ACC112 (cell line): ENCODE results near the gene ZFAND4.
"Not testable (repeated sequence)": the region's sequence is repeated elsewhere in the genome, so short reads cannot be mapped to it uniquely, and the experiment has no call there.

Source experiments
- H2AFZ ChIP-seq: fragments of 200-600 bp; sonication (generic); one replicate; pipeline ENCODE4 v1.6.0; 2017; ENCODE audit warnings: antibody characterized with exemption, low read length; ENCODE audit not compliant: unreplicated experiment
- H3K27ac ChIP-seq: fragments of 200-600 bp; sonication (generic); 2 replicates; pipeline ENCODE4 v1.5.1; 2014; ENCODE audit warnings: low read depth, mild to moderate bottlenecking, antibody characterized with exemption, low read length, moderate library complexity
- H3K27me3 ChIP-seq: fragments of 200-600 bp; sonication (generic); 2 replicates; pipeline ENCODE4 v1.6.1; 2014; ENCODE audit warnings: mild to moderate bottlenecking, antibody characterized with exemption, low read length, moderate library complexity, mixed read lengths; ENCODE audit not compliant: insufficient read depth
- H3K36me3 ChIP-seq: fragments of 200-600 bp; sonication (generic); 2 replicates; pipeline ENCODE4 v1.6.1; 2016; ENCODE audit warnings: mild to moderate bottlenecking, antibody characterized with exemption, low read length, moderate library complexity, mixed read lengths; ENCODE audit not compliant: insufficient read depth
- H3K4me1 ChIP-seq: fragments of 200-600 bp; sonication (generic); one replicate; pipeline ENCODE4 v1.6.1; 2016; ENCODE audit warnings: low read length, mixed read lengths; ENCODE audit not compliant: insufficient read depth, unreplicated experiment, control insufficient read depth
- H3K4me3 ChIP-seq: fragments of 200-600 bp; sonication (generic); 2 replicates; pipeline ENCODE4 v1.5.1; 2014; ENCODE audit warnings: mild to moderate bottlenecking, low read depth, low read length
- H3K79me2 ChIP-seq: fragments of 200-600 bp; sonication (generic); one replicate; pipeline ENCODE4 v1.6.0; 2016; ENCODE audit warnings: low read length; ENCODE audit not compliant: control insufficient read depth, unreplicated experiment, insufficient read depth

ZFAND4 gene

DNA sequence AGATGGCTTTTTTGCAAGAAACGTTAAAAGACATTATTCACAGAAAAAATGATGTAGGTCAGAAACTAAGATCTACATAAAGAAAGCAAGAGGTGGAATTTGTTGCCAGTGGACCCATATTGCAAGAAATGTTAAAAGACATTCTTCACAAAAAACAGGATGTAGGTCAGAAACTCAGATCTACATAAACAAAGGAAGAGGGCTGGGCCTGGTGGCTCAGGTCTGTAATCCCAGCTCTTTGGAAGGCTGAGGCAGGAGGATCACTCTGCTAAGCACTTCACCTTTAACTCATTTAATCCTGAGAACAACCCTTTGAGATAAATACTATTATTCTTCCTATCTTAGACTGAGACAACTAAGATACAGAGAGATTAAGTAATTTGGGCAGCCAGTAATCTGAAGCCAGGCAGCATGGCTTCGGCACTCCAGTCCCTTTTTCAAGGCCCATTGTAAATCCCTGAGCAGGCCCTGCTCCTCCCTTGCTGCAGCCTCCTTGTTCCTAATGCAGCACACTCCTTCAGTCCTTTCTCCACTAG lies 11.6 kb downstream of the ZFAND4 start:
- no peaks in the 10 kb centered on the region for H3K4me1 ChIP-seq
- no peaks in the 10 kb centered on the region for H3K27me3 ChIP-seq
- H2AFZ ChIP-seq = no peak overlapping the region
- H3K79me2 ChIP-seq = no peaks in the 10 kb centered on the region
- H3K4me3 ChIP-seq = no peak overlapping the region
- 0 out of 2 replicates have a peak, but pooled peaks cover 4% of the 10 kb centered on the region for H3K36me3 ChIP-seq
- no peak overlapping the region for H3K27ac ChIP-seq

DNA sequence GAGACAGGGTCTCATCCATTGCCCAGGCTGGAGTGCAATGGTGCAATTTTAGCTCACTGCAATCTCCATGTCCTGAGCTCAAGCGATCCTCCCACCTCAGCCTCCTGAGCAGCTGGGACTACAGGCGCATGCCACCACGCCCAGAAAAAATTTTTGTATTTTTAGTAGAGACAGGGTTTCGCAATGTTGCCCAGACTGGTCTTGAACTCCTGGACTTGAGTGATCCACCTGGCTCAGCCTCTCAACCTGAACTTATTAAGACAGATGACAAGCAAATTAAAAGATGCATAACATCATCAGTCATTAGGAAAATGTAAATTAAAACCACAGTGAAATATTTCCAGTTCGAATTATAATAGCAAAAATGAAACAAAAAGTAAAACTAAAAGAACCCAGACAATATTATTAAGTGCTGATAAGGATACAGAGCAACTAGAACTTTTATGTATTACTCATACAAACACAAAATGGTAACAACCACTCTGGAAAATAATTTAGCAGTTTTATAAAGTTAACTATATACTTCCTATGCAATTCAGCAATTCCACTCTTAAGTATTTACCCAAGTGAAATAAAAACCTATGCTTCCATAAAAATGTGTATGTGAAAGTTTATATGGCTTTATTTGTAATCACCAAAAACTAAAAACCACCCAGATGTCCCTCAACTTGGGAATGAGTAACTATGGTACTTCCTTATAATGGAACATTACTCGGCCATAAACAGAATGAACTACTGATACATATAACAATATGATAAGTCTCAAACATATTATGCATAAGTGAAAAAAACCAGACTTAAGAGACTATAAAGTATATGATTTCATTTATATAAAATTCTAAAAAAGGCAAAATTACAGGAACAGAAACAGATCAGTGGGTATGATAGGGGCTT lies 15.3 kb downstream of the ZFAND4 start:
- Histone ChIP-seq H3K27ac (no peak overlapping the region), H3K4me1 (peaks cover 5% of the 10 kb centered on the region), H3K36me3 (0 out of 2 replicates have a peak, but pooled peaks cover 4% of the 10 kb centered on the region), H2AFZ (no peak overlapping the region), H3K79me2 (no peaks in the 10 kb centered on the region), H3K27me3 (no peaks in the 10 kb centered on the region), H3K4me3 (no peak overlapping the region)

DNA sequence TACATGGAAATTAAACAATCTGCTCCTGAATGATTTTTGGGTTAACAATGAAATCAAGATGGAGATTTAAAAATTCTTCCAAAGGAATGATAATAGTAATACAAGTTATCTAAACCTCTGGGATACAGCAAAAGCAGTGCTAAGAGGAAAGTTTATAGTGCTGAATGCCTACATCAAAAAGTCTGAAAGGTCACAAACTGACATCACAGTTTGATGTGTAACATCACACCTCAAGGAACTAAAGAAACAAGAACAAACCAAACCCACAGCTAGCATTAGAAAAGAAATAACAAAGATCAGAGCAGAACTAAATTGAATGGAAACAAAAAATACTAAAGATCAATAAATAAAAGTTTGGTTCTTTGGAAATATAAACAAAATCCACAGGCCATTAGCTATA lies 17.4 kb downstream of the ZFAND4 start:
- H2AFZ ChIP-seq = no peak overlapping the region
- no peaks in the 10 kb centered on the region for H3K36me3 ChIP-seq
- H3K27ac ChIP-seq = no peak overlapping the region
- no peaks in the 10 kb centered on the region for H3K79me2 ChIP-seq
- peaks cover 5% of the 10 kb centered on the region for H3K4me1 ChIP-seq
- H3K27me3 ChIP-seq = no peaks in the 10 kb centered on the region
- no peak overlapping the region for H3K4me3 ChIP-seq

DNA sequence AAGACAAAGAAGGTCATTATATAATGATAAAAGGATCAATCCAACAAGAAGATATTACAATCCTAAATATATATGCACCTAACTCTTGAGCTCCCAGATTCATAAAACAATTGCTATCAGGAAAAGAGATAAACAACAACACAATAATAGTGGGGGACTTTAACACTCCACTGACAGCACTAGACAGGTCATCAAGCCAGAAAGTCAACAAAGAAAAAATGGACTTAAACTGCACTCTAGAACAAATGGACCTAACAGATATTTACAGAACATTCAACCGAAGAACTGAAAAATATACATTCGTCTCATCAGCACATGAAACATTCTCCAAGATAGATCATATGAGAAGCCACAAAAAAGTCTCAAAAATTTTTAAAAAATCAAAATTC lies 17.8 kb downstream of the ZFAND4 start:
- H3K27me3 ChIP-seq, H2AFZ ChIP-seq, H3K4me3 ChIP-seq, H3K27ac ChIP-seq, H3K36me3 ChIP-seq, H3K79me2 ChIP-seq, H3K4me1 ChIP-seq: not testable (repeated sequence)

DNA sequence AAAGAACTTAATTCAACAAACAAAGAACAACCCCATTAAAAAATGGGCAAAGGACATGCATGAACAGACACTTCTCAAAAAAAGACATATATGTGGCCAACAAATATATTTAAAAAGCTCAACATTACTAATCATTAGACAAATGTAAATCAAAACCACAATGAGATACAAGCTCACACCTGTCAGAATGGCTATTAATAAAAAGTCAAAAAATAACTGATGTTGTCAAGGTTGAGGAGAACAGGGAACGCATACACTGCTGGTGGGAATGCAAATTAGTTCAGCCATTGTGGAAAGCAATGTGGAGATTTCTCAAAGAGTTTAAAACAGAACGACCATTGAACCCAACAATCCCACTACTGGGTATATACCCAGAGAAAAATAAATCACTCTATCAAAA lies 19.1 kb downstream of the ZFAND4 start:
- no peaks in the 10 kb centered on the region for H3K27me3 ChIP-seq
- no peak overlapping the region for H2AFZ ChIP-seq
- no peaks in the 10 kb centered on the region for H3K79me2 ChIP-seq
- no peak overlapping the region for H3K27ac ChIP-seq
- H3K36me3 ChIP-seq = no peaks in the 10 kb centered on the region
- H3K4me3 ChIP-seq = no peak overlapping the region
- H3K4me1 ChIP-seq = peaks cover 5% of the 10 kb centered on the region

DNA sequence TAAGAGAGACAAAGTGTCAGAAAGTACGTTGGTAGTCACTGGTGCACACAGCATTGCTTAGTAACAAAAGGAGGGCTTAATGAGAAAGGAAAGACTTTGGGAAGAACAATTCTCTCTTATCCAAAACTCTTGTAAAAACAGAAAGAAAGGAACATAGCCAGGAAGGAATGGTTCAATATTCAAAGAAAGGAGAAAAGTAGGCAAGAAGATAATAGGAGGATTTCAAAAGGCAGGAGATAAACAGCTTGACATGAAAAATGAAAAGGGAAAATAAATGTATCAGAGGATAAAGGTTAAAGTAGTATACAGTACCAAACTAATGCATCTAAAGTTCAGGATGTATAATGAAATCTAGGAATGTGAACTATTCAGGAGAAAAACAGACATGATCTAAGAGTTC lies 20.1 kb downstream of the ZFAND4 start:
- Histone ChIP-seq H3K4me3 (no peak overlapping the region), H3K4me1 (peaks cover 5% of the 10 kb centered on the region), H3K79me2 (no peaks in the 10 kb centered on the region), H3K27ac (no peak overlapping the region), H2AFZ (no peak overlapping the region), H3K36me3 (no peaks in the 10 kb centered on the region; the same call in 1 of the 2 replicates), H3K27me3 (no peaks in the 10 kb centered on the region)

DNA sequence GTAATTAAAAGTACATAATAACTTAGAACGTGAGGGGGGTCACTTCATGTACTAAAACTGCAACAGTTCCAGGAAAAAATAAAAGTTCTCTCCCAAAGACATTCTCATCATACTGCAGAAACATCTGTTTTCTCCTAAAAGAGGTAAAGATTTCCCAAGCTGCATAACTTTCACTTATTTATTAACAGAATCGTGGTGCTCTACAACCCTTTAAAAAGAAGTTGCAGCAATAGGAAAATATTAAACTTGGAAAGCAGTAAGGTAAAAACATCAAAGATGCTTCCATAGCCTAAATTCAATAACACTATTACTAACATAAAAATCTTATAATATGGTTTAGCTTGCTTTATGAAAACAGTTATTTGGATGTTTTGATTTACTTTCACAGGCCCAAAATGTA lies 23.3 kb downstream of the ZFAND4 start:
- Histone ChIP-seq H3K4me3 (no peak overlapping the region), H3K36me3 (no peaks in the 10 kb centered on the region; the same call in 1 of the 2 replicates), H3K27me3 (no peaks in the 10 kb centered on the region), H3K79me2 (no peaks in the 10 kb centered on the region), H2AFZ (no peak overlapping the region), H3K4me1 (peaks cover 5% of the 10 kb centered on the region), H3K27ac (no peak overlapping the region)

DNA sequence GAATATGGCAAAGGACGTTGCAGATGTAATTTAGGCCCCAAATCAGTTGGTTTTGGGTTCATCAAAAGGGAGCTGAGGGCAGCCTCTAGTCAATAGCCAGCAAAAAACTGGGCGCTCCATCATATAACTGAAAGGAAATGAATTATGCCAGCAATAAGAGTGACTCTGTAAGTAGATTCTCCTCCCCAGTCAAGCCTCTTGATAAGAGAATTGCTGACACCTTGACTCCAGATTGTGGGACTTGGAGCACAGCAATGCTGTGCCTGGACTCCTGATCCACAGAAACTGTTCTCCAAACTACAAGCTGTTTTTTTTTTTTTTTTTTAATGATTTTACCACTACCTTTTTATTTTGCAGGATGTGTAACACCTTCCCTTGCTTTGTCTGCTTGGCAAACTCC lies 25.5 kb downstream of the ZFAND4 start:
- H3K27me3 ChIP-seq = no peaks in the 10 kb centered on the region
- H3K79me2 ChIP-seq = no peaks in the 10 kb centered on the region
- H3K4me3 ChIP-seq = no peak overlapping the region
- no peaks in the 10 kb centered on the region for H3K4me1 ChIP-seq
- no peak overlapping the region for H3K27ac ChIP-seq
- no peak overlapping the region for H2AFZ ChIP-seq
- H3K36me3 ChIP-seq = no peaks in the 10 kb centered on the region; the same call in 1 of the 2 replicates

DNA sequence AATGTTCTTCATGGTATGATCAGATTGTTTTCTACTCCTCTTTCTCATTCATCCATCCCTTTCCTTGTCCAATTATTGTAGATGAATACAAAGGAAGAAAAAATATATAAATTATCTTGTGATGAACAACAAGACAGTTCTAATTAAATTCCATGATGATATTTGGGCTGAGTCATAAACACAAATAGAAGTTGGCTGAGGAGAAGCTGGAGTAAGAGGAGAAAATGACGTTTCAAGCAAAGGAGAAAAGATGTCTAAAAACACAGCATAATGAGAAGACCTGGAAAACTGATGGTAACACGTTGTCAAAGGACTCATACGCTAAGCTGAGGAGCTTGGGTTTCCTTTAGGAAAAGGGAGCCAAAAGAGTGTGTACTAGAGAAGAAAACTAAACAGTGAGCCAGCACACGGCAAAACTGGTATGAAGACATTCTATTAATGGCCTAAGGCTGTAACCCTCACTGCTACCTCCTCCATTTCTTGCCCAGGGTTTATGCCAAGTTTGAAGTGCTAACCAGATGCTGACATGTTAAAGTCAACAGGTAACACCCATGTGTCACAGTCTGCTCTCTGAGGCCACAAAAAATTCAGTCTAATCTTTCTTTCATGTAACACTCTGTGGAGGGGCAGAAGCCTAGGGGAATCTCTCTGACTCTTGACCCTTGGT lies 26.1 kb downstream of the ZFAND4 start:
- H3K4me1 ChIP-seq = no peaks in the 10 kb centered on the region
- no peaks in the 10 kb centered on the region for H3K27me3 ChIP-seq
- no peaks in the 10 kb centered on the region; the same call in 1 of the 2 replicates for H3K36me3 ChIP-seq
- H3K4me3 ChIP-seq = no peak overlapping the region
- no peak overlapping the region for H3K27ac ChIP-seq
- H2AFZ ChIP-seq = no peak overlapping the region
- no peaks in the 10 kb centered on the region for H3K79me2 ChIP-seq

DNA sequence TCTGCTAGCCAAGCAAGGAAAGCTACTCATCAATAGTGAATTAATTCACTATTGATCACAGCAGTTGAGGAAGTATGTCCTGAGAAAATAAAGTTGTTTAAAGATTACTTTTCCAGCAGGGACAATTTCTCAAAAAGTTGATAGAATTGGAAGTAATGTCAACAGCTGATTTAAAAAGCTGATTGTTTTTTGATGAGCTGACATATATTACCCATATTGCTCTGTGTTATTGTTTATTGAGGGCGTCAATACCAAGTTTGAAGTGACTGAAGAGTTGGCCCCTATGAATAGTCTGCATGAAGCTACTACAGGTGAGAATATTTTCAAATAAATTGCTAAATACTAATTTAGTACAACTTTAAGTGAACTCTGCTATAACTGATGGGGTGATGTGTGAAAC lies 28.0 kb downstream of the ZFAND4 start:
- Histone ChIP-seq H2AFZ (no peak overlapping the region), H3K4me1 (no peaks in the 10 kb centered on the region), H3K4me3 (no peak overlapping the region), H3K27me3 (no peaks in the 10 kb centered on the region), H3K79me2 (no peaks in the 10 kb centered on the region), H3K27ac (no peak overlapping the region), H3K36me3 (no peaks in the 10 kb centered on the region; the same call in 1 of the 2 replicates)
